Measurements from ENCODE around the gene SCG2.

- TF ChIP-seq EGR1 (IDR thresholded peaks at IDR 0.05; ENCODE audit: low read depth) (no peak), EZH2 (IDR thresholded peaks at IDR 0.05) (no peak), POLR2A (IDR thresholded peaks at IDR 0.05; ENCODE audit: borderline replicate concordance, extremely low read depth, insufficient read depth, insufficient read length) (no peak), CTCF (IDR thresholded peaks at IDR 0.05 in 2 of 3, conservative IDR thresholded peaks at IDR 0.05 in 1 of 3; ENCODE audit: borderline replicate concordance in 1 of 3, insufficient read depth in 1 of 3, low read depth in 2 of 3, low read length in 2 of 3) (no peak), POLR2AphosphoS5 (IDR thresholded peaks at IDR 0.05; ENCODE audit: low read depth, low read length) (no peak), MAX (IDR thresholded peaks at IDR 0.05) (0 out of 2 replicates have a peak, but pooled peaks have one; percentile 13), CEBPB (IDR thresholded peaks at IDR 0.05; ENCODE audit: low read depth) (no peak), EZH2phosphoT487 (IDR thresholded peaks at IDR 0.05; ENCODE audit: borderline replicate concordance) (no peak), ZNF274 (IDR thresholded peaks at IDR 0.05; ENCODE audit: low read depth, low read length) (no peak), JUND (IDR thresholded peaks at IDR 0.05) (no peak)
Measured at GRCh38 chr2:223589901-223590300, 12.3 kb downstream of the SCG2 start.
